ENCODE results near the gene CYP19A1. TPM values are rescaled to one million over a fixed set of nuclear protein-coding genes. Genes with fewer than 3 reads are reported as not detected.

The CYP19A1 gene
- total and polyA plus RNA-seq, 3 experiments from 2014 or later, result not detected

Other genes starting within 250 kb of the CYP19A1 start
- gene TNFAIP8L3, start 243.7 kb downstream of the CYP19A1 start, total RNA-seq, result 1 to 10 TPM; 1.7 to 2.1 TPM
- not detected for gene TNFAIP8L3, start 243.7 kb downstream of the CYP19A1 start, polyA plus RNA-seq
- not detected for gene GLDN, start 3.1 kb upstream of the CYP19A1 start, total RNA-seq
- not detected for gene GLDN, start 3.1 kb upstream of the CYP19A1 start, polyA plus RNA-seq

All from CD8-positive, alpha-beta memory T cell (primary cell).